ENCODE data around the gene PML. TPM values are rescaled to one million over a fixed set of nuclear protein-coding genes. Genes with fewer than 3 reads are reported as not detected.

PML gene
- total RNA-seq, 1 experiment from 2014 or later: 120 TPM

GRCh38 chr15:73965094-73965757, 29.3 kb upstream of the PML start:
- peak overlapping the region; percentile 19 for H3K27ac Mint-ChIP-seq (ENCODE audit: unreplicated experiment)
- H3K36me3 Mint-ChIP-seq (ENCODE audit: insufficient read depth, unreplicated experiment): peaks cover 7% of the 10 kb centered on the region
- H3K27me3 Mint-ChIP-seq (ENCODE audit: unreplicated experiment): no peaks in the 10 kb centered on the region
- DNase-seq: no peak
- CTCF ChIA-PET: interaction anchor here (0.6 to 3.7 kb wide), 5 partner anchors 8 to 170 kb away, joined by 3 to 52 read pairs (median 6); no protein-coding TSS in a partner anchor
- intact Hi-C loops (cut with micrococcal nuclease; ENCODE audit: unreplicated experiment): no loop called here
- no peak overlapping the region for H3K4me3 Mint-ChIP-seq (ENCODE audit: low read depth, unreplicated experiment)
- H3K4me1 Mint-ChIP-seq (ENCODE audit: low read depth, unreplicated experiment): peaks cover 20% of the 10 kb centered on the region
- BruUV-seq (replicated peaks): no TSS peak
- H3K9me3 Mint-ChIP-seq (ENCODE audit: low read depth, unreplicated experiment): no peaks in the 10 kb centered on the region
- no peak for TF ChIP-seq CTCF (IDR thresholded peaks at IDR 0.05; ENCODE audit: unreplicated experiment)

- CTCF ChIA-PET: interaction anchor here (0.6 to 3.7 kb wide), 5 partner anchors 9 to 170 kb away, joined by 3 to 52 read pairs (median 6); no protein-coding TSS in a partner anchor
- H3K36me3 Mint-ChIP-seq (ENCODE audit: insufficient read depth, unreplicated experiment): peaks cover 7% of the 10 kb centered on the region
These were observed 28.8 kb upstream of the PML start for GRCh38 chr15:73965758-73966113.

GRCh38 chr15:73968461-73968860, 26.1 kb upstream of the PML start:
- BruUV-seq (replicated peaks): no TSS peak
- no peaks in the 10 kb centered on the region for H3K27me3 Mint-ChIP-seq (ENCODE audit: unreplicated experiment)
- no peak for DNase-seq
- intact Hi-C loops (cut with micrococcal nuclease; ENCODE audit: unreplicated experiment): no loop called here
- H3K9me3 Mint-ChIP-seq (ENCODE audit: low read depth, unreplicated experiment): no peaks in the 10 kb centered on the region
- peaks cover 7% of the 10 kb centered on the region for H3K36me3 Mint-ChIP-seq (ENCODE audit: insufficient read depth, unreplicated experiment)
- no peak for TF ChIP-seq CTCF (IDR thresholded peaks at IDR 0.05; ENCODE audit: unreplicated experiment)
- H3K4me1 Mint-ChIP-seq (ENCODE audit: low read depth, unreplicated experiment): peaks cover 35% of the 10 kb centered on the region
- CTCF ChIA-PET: no interaction called here
- no peak overlapping the region for H3K4me3 Mint-ChIP-seq (ENCODE audit: low read depth, unreplicated experiment)
- H3K27ac Mint-ChIP-seq (ENCODE audit: unreplicated experiment): no peak overlapping the region

More at GRCh38 chr15:73965758-73966113, 28.8 kb upstream of the PML start:
- no peak overlapping the region for H3K27ac Mint-ChIP-seq (ENCODE audit: unreplicated experiment)
- H3K4me1 Mint-ChIP-seq (ENCODE audit: low read depth, unreplicated experiment): peaks cover 20% of the 10 kb centered on the region
- H3K27me3 Mint-ChIP-seq (ENCODE audit: unreplicated experiment): no peaks in the 10 kb centered on the region
- no TSS peak for BruUV-seq (replicated peaks)
- H3K4me3 Mint-ChIP-seq (ENCODE audit: low read depth, unreplicated experiment): no peak overlapping the region
- intact Hi-C loops (cut with micrococcal nuclease; ENCODE audit: unreplicated experiment): no loop called here
- H3K9me3 Mint-ChIP-seq (ENCODE audit: low read depth, unreplicated experiment): no peaks in the 10 kb centered on the region
- TF ChIP-seq CTCF (IDR thresholded peaks at IDR 0.05; ENCODE audit: unreplicated experiment): no peak
- no peak for DNase-seq

- CTCF ChIA-PET: interaction anchor here (0.6 to 1.1 kb wide), 2 partner anchors 338 to 512 kb away, joined by 3 read pairs; no protein-coding TSS in a partner anchor
- no TSS peak for BruUV-seq (replicated peaks)
- Mint-ChIP-seq H3K9me3 (ENCODE audit: low read depth, unreplicated experiment) (no peaks in the 10 kb centered on the region), H3K27me3 (ENCODE audit: unreplicated experiment) (no peaks in the 10 kb centered on the region), H3K4me3 (ENCODE audit: low read depth, unreplicated experiment) (no peak overlapping the region), H3K36me3 (ENCODE audit: insufficient read depth, unreplicated experiment) (peaks cover 7% of the 10 kb centered on the region), H3K4me1 (ENCODE audit: low read depth, unreplicated experiment) (peaks cover 35% of the 10 kb centered on the region), H3K27ac (ENCODE audit: unreplicated experiment) (no peak overlapping the region)
- TF ChIP-seq CTCF (IDR thresholded peaks at IDR 0.05; ENCODE audit: unreplicated experiment): no peak
- intact Hi-C loops (cut with micrococcal nuclease; ENCODE audit: unreplicated experiment): no loop called here
- DNase-seq: no peak
These were observed 25.3 kb upstream of the PML start for GRCh38 chr15:73969151-73969759.
